PC-3 (cell line): ENCODE results near the gene METTL24. TPM values are rescaled to one million over a fixed set of nuclear protein-coding genes. Genes with fewer than 3 reads are reported as not detected.

Experiments
- ATAC-seq: fragments of 200-7000 bp; cut with Tn5 transposase; 2 replicates; pipeline ENCODE4 v1.9.1; 2020; ENCODE audit warnings: mild to moderate bottlenecking, moderate library complexity
- BruUV-seq: library from RNA; stranded (reverse); fragments of 400-500 nt; replicated peaks from 2 replicates; lab custom pipeline; 2021; lab: Mats Ljungman, UMichigan
- CTCF ChIA-PET: fragments of 300-600 bp; sonication (Branson Sonifier 250); formaldehyde crosslinking; loops from one replicate; lab custom pipeline; 2022; ENCODE audit warnings: antibody characterized with exemption; lab: Charles Lee
- POLR2A ChIA-PET: fragments of 300-600 bp; sonication (Branson Sonifier 250); formaldehyde crosslinking; loops from one replicate; lab custom pipeline; 2022; ENCODE audit warnings: antibody characterized with exemption; ENCODE audit not compliant: unreplicated experiment; lab: Charles Lee
- DNase-seq: peaks from one replicate; pipeline ENCODE4 v3.0.0-alpha.2; 2015
- H2AFZ ChIP-seq: fragments of 300-600 bp; sonication (generic); 2 replicates; pipeline ENCODE4 v1.6.0; 2016; ENCODE audit warnings: antibody characterized with exemption, low read length
- H3F3A ChIP-seq: fragments of 300-600 bp; sonication (generic); one replicate; pipeline ENCODE4 v1.6.0; 2017; ENCODE audit warnings: antibody characterized with exemption, low read length, control low read depth, mild to moderate bottlenecking; ENCODE audit not compliant: unreplicated experiment
- H3K27ac ChIP-seq: fragments of 300-600 bp; sonication (generic); 2 replicates; pipeline ENCODE4 v1.5.1; 2016; ENCODE audit warnings: mild to moderate bottlenecking, low read length
- H3K27me3 ChIP-seq: fragments of 300-600 bp; sonication (generic); 2 replicates; pipeline ENCODE4 v1.6.1; 2016; ENCODE audit warnings: low read length, mixed read lengths
- H3K36me3 ChIP-seq: fragments of 300-600 bp; sonication (generic); 2 replicates; pipeline ENCODE4 v1.6.1; 2016; ENCODE audit warnings: low read depth, mixed run types, low read length, mixed read lengths
- H3K4me1 ChIP-seq: fragments of 300-600 bp; sonication (generic); 2 replicates; pipeline ENCODE4 v1.5.1; 2016; ENCODE audit warnings: low read length; ENCODE audit not compliant: insufficient read depth
- H3K4me2 ChIP-seq: fragments of 300-600 bp; sonication (generic); 2 replicates; pipeline ENCODE4 v1.6.0; 2016; ENCODE audit warnings: low read length
- H3K4me3 ChIP-seq: fragments of 300-600 bp; sonication (generic); 2 replicates; pipeline ENCODE4 v1.5.1; 2016; ENCODE audit warnings: mild to moderate bottlenecking, low read length, mixed read lengths
- H3K79me2 ChIP-seq: fragments of 300-600 bp; sonication (generic); 2 replicates; pipeline ENCODE4 v1.6.1; 2017; ENCODE audit warnings: low read length, mixed read lengths
- H3K9ac ChIP-seq: fragments of 300-600 bp; sonication (generic); 2 replicates; pipeline ENCODE4 v1.6.0; 2016; ENCODE audit warnings: mild to moderate bottlenecking, low read length
- H3K9me2 ChIP-seq: fragments of 300-600 bp; sonication (generic); replicated peaks from 2 replicates; pipeline ENCODE4 v1.6.1; 2016; ENCODE audit warnings: mixed run types, low read length, mixed read lengths
- H3K9me3 ChIP-seq: fragments of 300-600 bp; sonication (generic); 2 replicates; pipeline ENCODE4 v1.6.1; 2016; ENCODE audit warnings: low read length, mixed read lengths
- H4K20me1 ChIP-seq: fragments of 300-600 bp; sonication (generic); 2 replicates; pipeline ENCODE4 v1.6.1; 2016; ENCODE audit warnings: low read length, mixed read lengths
- EZH2 ChIP-seq: fragments of 300-600 bp; sonication (generic); IDR thresholded peaks from one replicate; pipeline ENCODE4 v1.6.1; 2017; ENCODE audit warnings: antibody characterized with exemption, mild to moderate bottlenecking, low read length; ENCODE audit not compliant: unreplicated experiment
- EZH2phosphoT487 ChIP-seq: fragments of 300-600 bp; sonication (generic); IDR thresholded peaks from 2 replicates; pipeline ENCODE4 v1.6.1; 2018; ENCODE audit warnings: mild to moderate bottlenecking, antibody characterized with exemption, low read length, borderline replicate concordance
- intact Hi-C: fragments of 100-400 bp; cut with micrococcal nuclease; formaldehyde crosslinking; loops from 2 replicates; pipeline ENCODE4 v1.9.0; 2023
- total RNA-seq: library from RNA; depleted of rRNA; stranded (reverse); fragments of >200 nt; gene quantifications from 2 replicates; pipeline ENCODE4 v1.2.3, GENCODE V29; 2014
- TF ChIP-seq, protein P1 (sequence below): fragments of 300-600 bp; sonication (generic); conservative IDR thresholded peaks from 2 replicates; pipeline ENCODE4 v1.5.1; 2017; ENCODE audit warnings: antibody characterized with exemption, low read depth, mild to moderate bottlenecking, low read length

METTL24 gene
- total RNA-seq, 1 experiment from 2014 or later: not detected

DNA sequence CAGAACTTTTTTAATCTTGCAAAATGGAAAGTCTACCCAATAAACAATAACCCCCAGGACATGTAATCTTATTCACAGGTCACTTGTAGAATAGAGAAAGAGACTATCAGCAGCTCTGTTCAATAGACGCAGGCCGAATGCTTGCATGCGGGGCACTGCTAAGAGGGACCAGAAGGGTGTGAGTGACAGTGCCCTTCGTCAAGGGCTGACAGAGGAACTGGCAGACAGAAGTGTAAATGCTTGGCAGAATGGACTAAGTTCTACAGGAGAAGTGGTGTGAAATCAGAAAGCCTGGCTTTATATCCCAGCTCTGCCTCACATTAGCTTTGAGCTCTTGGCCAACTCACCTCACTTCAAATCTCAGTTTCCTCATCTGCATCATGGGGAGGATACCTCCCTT, 36.3 kb upstream of the METTL24 start:
- CTCF ChIA-PET: no interaction called here

DNA sequence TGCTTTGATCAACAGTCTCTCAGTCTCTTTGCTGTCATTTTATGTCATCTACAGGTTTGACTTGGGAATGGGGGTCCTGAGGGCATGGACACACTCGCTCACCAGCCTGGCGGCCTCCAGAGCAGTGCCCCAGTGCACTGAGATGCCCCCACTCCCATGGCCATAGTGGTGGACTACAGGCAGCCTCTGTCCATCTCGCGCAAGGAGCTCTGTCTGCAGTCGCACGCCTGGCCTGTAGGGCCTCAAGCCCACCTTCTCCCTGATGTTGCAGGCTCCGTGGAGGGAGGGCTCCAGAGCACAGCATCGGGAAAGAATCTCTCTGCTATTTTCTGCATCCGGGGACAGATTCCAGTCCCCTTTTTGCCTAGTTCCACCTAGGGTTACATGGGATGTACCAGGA, 34.6 kb upstream of the METTL24 start:
- Histone ChIP-seq H3F3A (no peaks in the 10 kb centered on the region), H2AFZ (no peak overlapping the region), H3K27ac (no peak overlapping the region), H4K20me1 (no peaks in the 10 kb centered on the region), H3K9ac (no peak overlapping the region), H3K79me2 (no peaks in the 10 kb centered on the region), H3K27me3 (no peaks in the 10 kb centered on the region), H3K4me3 (no peak overlapping the region), H3K4me2 (no peak overlapping the region), H3K9me2 (no peaks in the 10 kb centered on the region), H3K9me3 (no peaks in the 10 kb centered on the region), H3K36me3 (no peaks in the 10 kb centered on the region; the same call in 1 of the 2 replicates), H3K4me1 (no peaks in the 10 kb centered on the region)
- DNase-seq (no peak), ATAC-seq (no peak)
- TF ChIP-seq, protein P1, sequence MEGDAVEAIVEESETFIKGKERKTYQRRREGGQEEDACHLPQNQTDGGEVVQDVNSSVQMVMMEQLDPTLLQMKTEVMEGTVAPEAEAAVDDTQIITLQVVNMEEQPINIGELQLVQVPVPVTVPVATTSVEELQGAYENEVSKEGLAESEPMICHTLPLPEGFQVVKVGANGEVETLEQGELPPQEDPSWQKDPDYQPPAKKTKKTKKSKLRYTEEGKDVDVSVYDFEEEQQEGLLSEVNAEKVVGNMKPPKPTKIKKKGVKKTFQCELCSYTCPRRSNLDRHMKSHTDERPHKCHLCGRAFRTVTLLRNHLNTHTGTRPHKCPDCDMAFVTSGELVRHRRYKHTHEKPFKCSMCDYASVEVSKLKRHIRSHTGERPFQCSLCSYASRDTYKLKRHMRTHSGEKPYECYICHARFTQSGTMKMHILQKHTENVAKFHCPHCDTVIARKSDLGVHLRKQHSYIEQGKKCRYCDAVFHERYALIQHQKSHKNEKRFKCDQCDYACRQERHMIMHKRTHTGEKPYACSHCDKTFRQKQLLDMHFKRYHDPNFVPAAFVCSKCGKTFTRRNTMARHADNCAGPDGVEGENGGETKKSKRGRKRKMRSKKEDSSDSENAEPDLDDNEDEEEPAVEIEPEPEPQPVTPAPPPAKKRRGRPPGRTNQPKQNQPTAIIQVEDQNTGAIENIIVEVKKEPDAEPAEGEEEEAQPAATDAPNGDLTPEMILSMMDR: no peak
- no peak for TF ChIP-seq EZH2phosphoT487
- TF ChIP-seq EZH2: no peak
- intact Hi-C loops: loop anchor here (5.0 kb wide), 1 partner anchor 350 kb away; no protein-coding TSS in a partner anchor
- CTCF ChIA-PET: no interaction called here
- BruUV-seq: no TSS peak
- POLR2A ChIA-PET: no interaction called here

More for the DNA sequence above, 36.3 kb upstream of the METTL24 start:
- H3K79me2 ChIP-seq: no peaks in the 10 kb centered on the region
- no peak overlapping the region for H3K4me3 ChIP-seq
- H3F3A ChIP-seq: no peaks in the 10 kb centered on the region
- TF ChIP-seq, protein P1: no peak
- no peak for TF ChIP-seq EZH2phosphoT487
- TF ChIP-seq EZH2: no peak
- H3K9ac ChIP-seq: no peak overlapping the region
- BruUV-seq: no TSS peak
- intact Hi-C loops: loop anchor here (5.0 kb wide), 1 partner anchor 352 kb away; no protein-coding TSS in a partner anchor
- no peaks in the 10 kb centered on the region for H3K4me1 ChIP-seq
- no peaks in the 10 kb centered on the region for H3K27me3 ChIP-seq
- H3K36me3 ChIP-seq: no peaks in the 10 kb centered on the region; the same call in 1 of the 2 replicates
- ATAC-seq (no peak), DNase-seq (no peak)
- no peaks in the 10 kb centered on the region for H3K9me3 ChIP-seq
- POLR2A ChIA-PET: no interaction called here
- no peak overlapping the region for H2AFZ ChIP-seq
- no peaks in the 10 kb centered on the region for H3K9me2 ChIP-seq
- H3K27ac ChIP-seq: no peak overlapping the region
- no peaks in the 10 kb centered on the region for H4K20me1 ChIP-seq
- no peak overlapping the region for H3K4me2 ChIP-seq

DNA sequence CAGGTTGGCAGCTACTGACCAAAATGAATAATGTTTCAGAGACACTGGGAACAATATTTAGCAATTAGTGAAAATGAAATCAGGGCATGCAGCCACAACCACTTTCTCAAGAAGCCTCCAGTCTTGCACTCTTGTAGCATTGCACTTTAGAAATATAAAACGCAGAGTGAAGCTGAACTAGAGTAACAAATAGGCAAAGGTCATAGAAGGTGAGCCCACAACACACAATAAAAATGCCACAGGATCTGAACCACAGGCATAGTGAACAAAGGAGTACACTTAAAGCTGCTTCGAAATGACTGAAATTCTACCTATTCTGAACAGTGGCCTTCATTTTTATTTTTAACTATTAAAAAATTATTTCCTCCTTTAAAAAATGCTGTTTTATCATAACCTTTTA, 32.3 kb upstream of the METTL24 start:
- Histone ChIP-seq H3K27me3 (no peaks in the 10 kb centered on the region), H3K27ac (no peak overlapping the region), H3K4me2 (no peak overlapping the region), H3K36me3 (no peaks in the 10 kb centered on the region; the same call in 1 of the 2 replicates), H3K9ac (no peak overlapping the region), H3K9me2 (no peaks in the 10 kb centered on the region), H2AFZ (no peak overlapping the region), H3K79me2 (no peaks in the 10 kb centered on the region), H3F3A (no peaks in the 10 kb centered on the region), H4K20me1 (no peaks in the 10 kb centered on the region), H3K4me3 (no peak overlapping the region), H3K9me3 (no peaks in the 10 kb centered on the region), H3K4me1 (no peaks in the 10 kb centered on the region)
- ChIA-PET CTCF (no interaction called here), POLR2A (no interaction called here)
- no TSS peak for BruUV-seq
- no peak for TF ChIP-seq EZH2phosphoT487
- TF ChIP-seq, protein P1: no peak
- no peak for TF ChIP-seq EZH2
- ATAC-seq (no peak), DNase-seq (no peak)
- intact Hi-C loops: loop anchor here (1.0 to 5.0 kb wide), 3 partner anchors 212 to 685 kb away; no protein-coding TSS in a partner anchor
